ENCODE results near the gene PECR.

PECR gene

DNA sequence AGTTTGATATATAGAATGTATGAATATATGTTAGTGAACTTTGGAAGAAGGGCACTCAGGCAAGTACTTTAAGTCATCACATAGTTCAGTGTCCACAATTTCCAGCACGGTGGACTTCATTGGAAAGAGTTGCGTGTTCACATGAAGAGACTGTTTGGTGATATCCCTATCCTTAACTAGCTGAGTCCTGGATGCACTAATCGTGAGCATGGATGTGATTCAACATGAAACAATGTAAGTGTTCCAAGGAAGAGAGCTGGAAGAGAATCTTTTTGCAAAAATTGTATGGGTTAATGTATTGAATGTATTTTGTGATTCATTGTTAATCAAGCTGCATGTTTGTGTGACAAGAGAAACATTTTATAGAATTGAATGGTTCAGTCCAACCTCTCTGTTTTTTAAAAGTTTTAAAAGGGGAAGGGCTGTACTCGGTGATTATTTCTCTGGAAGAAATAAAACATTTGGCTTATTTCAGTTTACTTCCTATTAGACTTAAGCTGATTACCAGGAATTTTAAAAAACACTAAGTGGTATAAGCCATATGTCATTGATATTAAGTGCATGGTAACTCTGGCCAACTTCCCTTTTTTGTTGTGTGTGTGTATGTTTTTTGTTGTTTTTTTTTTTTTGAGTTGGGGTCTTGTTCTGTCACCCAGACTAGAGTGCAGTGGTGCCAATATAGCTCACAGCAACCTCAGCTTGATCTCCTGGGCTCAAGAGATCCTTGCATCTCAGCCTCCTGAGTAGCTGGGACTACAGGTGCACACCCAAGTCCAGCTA, 36.1 kb upstream of the PECR start:
- DNase-seq (ENCODE audit: extremely low read depth, low read depth): no peak
- TF ChIP-seq, protein P1, sequence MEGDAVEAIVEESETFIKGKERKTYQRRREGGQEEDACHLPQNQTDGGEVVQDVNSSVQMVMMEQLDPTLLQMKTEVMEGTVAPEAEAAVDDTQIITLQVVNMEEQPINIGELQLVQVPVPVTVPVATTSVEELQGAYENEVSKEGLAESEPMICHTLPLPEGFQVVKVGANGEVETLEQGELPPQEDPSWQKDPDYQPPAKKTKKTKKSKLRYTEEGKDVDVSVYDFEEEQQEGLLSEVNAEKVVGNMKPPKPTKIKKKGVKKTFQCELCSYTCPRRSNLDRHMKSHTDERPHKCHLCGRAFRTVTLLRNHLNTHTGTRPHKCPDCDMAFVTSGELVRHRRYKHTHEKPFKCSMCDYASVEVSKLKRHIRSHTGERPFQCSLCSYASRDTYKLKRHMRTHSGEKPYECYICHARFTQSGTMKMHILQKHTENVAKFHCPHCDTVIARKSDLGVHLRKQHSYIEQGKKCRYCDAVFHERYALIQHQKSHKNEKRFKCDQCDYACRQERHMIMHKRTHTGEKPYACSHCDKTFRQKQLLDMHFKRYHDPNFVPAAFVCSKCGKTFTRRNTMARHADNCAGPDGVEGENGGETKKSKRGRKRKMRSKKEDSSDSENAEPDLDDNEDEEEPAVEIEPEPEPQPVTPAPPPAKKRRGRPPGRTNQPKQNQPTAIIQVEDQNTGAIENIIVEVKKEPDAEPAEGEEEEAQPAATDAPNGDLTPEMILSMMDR (IDR thresholded peaks at IDR 0.05; ENCODE audit: low read depth, low read length): no peak

DNA sequence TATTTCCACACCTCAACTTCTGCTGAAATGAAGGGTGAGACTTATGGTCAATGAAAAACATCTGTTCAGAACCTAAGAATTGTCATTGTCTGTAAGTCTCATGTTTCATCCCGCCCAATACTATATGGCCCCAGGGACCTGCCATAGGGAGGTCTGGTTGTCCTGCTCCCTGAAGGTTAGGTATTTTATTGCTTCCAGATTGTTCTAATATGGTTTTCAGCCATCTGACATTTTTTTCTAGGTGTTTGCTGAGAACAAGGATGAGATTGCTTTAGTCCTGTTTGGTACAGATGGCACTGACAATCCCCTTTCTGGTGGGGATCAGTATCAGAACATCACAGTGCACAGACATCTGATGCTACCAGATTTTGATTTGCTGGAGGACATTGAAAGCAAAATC, 34.8 kb upstream of the PECR start:
- no peak for DNase-seq (ENCODE audit: extremely low read depth, low read depth)
- TF ChIP-seq, protein P1 (IDR thresholded peaks at IDR 0.05; ENCODE audit: low read depth, low read length): no peak

DNA sequence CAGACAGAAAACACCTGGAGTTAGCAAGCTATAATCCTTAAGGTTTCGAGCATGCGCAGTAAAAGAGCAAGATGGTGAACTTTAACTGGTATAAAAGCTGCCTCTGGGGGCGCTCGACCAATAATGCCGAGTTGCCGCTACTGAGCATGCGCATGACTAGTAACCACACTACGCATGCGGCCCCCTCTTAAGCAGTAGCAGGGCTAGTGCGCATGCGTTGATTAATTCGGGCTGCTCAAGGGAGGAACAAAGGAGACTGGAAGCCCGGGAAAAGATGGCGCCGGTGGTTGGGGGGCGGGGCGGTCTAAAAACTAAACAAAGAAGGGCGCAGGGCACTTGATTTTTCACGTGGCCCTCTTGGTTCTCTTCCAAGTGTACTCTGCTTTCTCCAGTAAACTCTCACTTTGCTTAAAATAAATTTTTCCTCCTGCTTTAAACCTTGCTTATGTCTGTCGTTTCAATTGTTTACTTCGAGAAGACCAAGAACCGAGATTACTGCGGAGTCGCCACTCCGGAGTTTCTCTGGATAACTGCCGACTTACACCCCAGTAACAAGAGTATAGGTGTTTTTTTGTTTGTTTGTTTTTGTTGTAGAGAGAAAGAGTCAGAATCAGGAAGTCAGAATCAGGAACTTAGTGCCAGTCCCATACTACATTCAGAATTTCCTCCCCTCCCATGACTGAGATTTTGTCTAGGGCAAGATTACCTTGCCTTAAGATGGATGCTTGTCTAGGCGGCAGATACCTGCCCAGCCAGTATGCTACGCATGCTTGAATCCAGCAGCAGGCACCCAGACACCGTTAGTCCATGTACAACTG, 33.3 kb upstream of the PECR start:
- DNase-seq (ENCODE audit: extremely low read depth, low read depth): peak; percentile 99
- TF ChIP-seq, protein P1 (IDR thresholded peaks at IDR 0.05; ENCODE audit: low read depth, low read length): peak; percentile 82

DNA sequence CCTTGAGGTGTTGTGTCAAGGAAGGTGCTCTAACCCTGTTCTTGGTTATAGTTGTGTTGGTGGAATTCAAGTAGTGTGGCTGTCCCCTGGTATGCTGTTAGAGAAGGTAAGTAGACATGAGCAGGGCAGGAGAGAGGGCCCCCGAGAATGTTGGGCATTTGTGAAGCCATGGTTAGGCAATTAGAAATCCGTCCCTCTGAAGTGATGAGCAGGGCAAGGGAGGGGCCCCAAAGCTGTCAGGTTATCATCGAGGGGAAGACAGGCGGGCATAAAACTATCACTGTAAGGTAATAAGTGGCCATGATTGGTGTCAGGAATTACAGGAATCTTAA, 32.7 kb upstream of the PECR start:
- TF ChIP-seq, protein P1 (IDR thresholded peaks at IDR 0.05; ENCODE audit: low read depth, low read length): no peak
- no peak for DNase-seq (ENCODE audit: extremely low read depth, low read depth)

DNA sequence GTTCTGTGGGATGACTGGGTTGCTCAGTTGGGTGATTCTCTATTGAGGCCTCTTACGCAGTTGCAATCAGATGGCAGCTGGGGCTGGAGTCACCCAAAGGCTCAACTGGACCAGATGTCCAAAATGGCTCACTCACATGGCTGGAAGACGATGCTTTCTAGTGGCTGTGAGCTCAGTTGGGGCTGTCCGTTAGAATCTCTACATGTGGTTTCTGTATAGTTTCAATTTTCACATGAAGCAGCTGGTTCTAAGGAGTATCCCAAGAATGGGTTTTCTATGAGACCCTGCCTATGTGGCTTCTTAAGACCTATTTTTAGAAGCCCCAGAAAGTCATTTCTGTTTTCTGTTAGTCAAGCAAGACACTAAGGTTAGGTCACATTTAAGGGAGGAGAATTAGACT, 32.0 kb upstream of the PECR start:
- DNase-seq (ENCODE audit: extremely low read depth, low read depth): no peak

DNA sequence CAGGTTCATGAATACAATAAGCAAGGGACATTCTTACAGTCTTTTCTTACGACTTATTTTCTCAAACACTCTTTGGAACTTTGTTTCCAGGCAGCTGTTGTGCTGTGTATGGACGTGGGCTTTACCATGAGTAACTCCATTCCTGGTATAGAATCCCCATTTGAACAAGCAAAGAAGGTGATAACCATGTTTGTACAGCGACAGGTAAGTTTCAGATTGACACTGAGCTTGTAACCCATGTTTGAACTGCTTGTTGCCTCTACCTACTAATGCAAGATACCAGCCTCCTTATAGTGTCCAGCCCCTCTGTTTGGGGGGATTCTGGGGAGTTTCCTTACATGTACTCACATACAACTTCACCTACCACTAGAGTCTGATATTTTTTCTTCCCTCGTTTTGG, 31.3 kb upstream of the PECR start:
- DNase-seq (ENCODE audit: extremely low read depth, low read depth): no peak
- TF ChIP-seq, protein P1 (IDR thresholded peaks at IDR 0.05; ENCODE audit: low read depth, low read length): no peak

More for the DNA sequence above, 32.0 kb upstream of the PECR start:
- TF ChIP-seq, protein P1 (IDR thresholded peaks at IDR 0.05; ENCODE audit: low read depth, low read length): no peak

DNA sequence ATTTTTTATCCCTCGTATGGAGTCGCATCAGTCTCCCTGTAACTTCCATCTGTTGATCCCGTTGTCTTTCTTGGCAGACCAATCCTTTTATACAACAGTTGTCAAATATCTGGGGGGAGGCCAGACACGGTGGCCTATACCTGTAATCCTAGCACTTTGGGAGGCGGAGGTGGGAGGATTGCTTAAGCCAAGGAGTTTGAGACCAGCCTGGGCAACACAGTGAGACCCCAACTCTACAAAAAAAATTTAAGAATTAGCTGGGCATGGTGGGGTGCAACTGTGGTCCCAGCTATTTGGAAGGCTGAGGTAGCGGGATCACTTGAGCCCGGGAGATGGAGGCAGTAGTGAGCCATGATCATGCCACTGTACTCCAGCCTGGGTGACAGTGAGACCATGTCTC, 29.5 kb upstream of the PECR start:
- TF ChIP-seq, protein P1 (IDR thresholded peaks at IDR 0.05; ENCODE audit: low read depth, low read length): no peak
- DNase-seq (ENCODE audit: extremely low read depth, low read depth): no peak

Measured in AG09319 (cell line).